HCT116 (cell line): ENCODE data around the gene BOC. TPM values are rescaled to one million over a fixed set of nuclear protein-coding genes. Genes with fewer than 3 reads are reported as not detected.

ENCODE experiments used
- ATAC-seq: fragments of 200-7000 bp; cut with Tn5 transposase; 2 replicates; pipeline ENCODE4 v1.9.1; 2020; ENCODE audit warnings: mild to moderate bottlenecking, moderate library complexity
- BruUV-seq: library from RNA; stranded (reverse); fragments of 400-500 nt; replicated peaks from 2 replicates; lab custom pipeline; 2021; lab: Mats Ljungman, UMichigan
- CTCF ChIA-PET: fragments of 300-600 bp; sonication (Branson Sonifier 250); formaldehyde crosslinking; loops from one replicate; lab custom pipeline; 2021; ENCODE audit warnings: antibody characterized with exemption; lab: Charles Lee
- POLR2A ChIA-PET: fragments of 300-600, 350-600 bp; sonication (Branson Sonifier 250); formaldehyde crosslinking; loops from one replicate; lab custom pipeline; 2021; ENCODE audit warnings: antibody characterized with exemption; lab: Charles Lee
- RAD21 ChIA-PET, 2 experiments: fragments of 300-600 bp; sonication (Branson Sonifier 250); formaldehyde crosslinking; loops; one replicate each; lab custom pipeline; 2023; ENCODE audit warnings: low total read pairs in 2 of 2; ENCODE audit not compliant: uncharacterized antibody in 2 of 2, unreplicated experiment in 2 of 2, low non-redundant PET in 1 of 2; lab: Charles Lee
- DNase-seq: peaks from one replicate; pipeline ENCODE4 v3.0.0-alpha.2; 2010; ENCODE audit warnings: low read depth, low spot score
- H2AFZ ChIP-seq: fragments of 200-600 bp; shearing (Covaris generic), sonication (generic); 2 replicates; pipeline ENCODE4 v1.6.1; 2017; ENCODE audit warnings: low read depth, mixed run types, mixed read lengths, antibody characterized with exemption, low read length; ENCODE audit not compliant: poor library complexity, severe bottlenecking
- H3K27ac ChIP-seq: 2 replicates; pipeline ENCODE4 v1.5.1; 2012; ENCODE audit warnings: low read depth, low read length
- H3K27me3 ChIP-seq: fragments of 200-600 bp; sonication (generic); 2 replicates; pipeline ENCODE4 v1.6.1; 2016; ENCODE audit warnings: mixed run types, low read length, mixed read lengths; ENCODE audit not compliant: insufficient read depth
- H3K36me3 ChIP-seq, 2 experiments: fragments of 200-500 bp in 1 of 2; fragments of 200-600 bp in 1 of 2; sonication (Bioruptor generic) in 1 of 2; sonication (generic) in 1 of 2; 2 replicates each; pipeline versions ENCODE4 v1.5.1 to v1.6.1; 2014 to 2016; ENCODE audit warnings: low read length in 2 of 2, inconsistent platforms in 1 of 2, mixed read lengths in 1 of 2, mixed run types in 1 of 2; ENCODE audit not compliant: insufficient read depth in 2 of 2, control insufficient read depth in 1 of 2
- H3K4me1 ChIP-seq, 2 experiments: fragments of 200-600 bp in 1 of 2; sonication (generic) in 1 of 2; 2 replicates each; pipeline versions ENCODE4 v1.5.1 to v1.6.1; 2012 to 2017; ENCODE audit warnings: low read length in 2 of 2, inconsistent platforms in 1 of 2, mild to moderate bottlenecking in 1 of 2, mixed read lengths in 1 of 2, mixed run types in 1 of 2, moderate library complexity in 1 of 2; ENCODE audit not compliant: insufficient read depth in 2 of 2, control insufficient read depth in 1 of 2
- H3K4me2 ChIP-seq: fragments of 200-600 bp; sonication (generic); 2 replicates; pipeline ENCODE4 v1.6.1; 2017; ENCODE audit warnings: mixed run types, low read length, mixed read lengths
- H3K4me3 ChIP-seq, 2 experiments: fragments of 200-600 bp in 1 of 2; sonication (generic) in 1 of 2; replicated peaks in 1 of 2; 2 replicates each; pipeline ENCODE4 v1.5.1; 2011 to 2016; ENCODE audit warnings: low read length in 2 of 2, control low read depth in 1 of 2, low read depth in 1 of 2, mild to moderate bottlenecking in 1 of 2, mixed read lengths in 1 of 2, mixed run types in 1 of 2
- H3K79me2 ChIP-seq: fragments of 200-600 bp; sonication (generic); 2 replicates; pipeline ENCODE4 v1.6.1; 2017; ENCODE audit warnings: mild to moderate bottlenecking, mixed run types, low read length, moderate library complexity, mixed read lengths; ENCODE audit not compliant: insufficient read depth
- H3K9ac ChIP-seq: fragments of 200-600 bp; sonication (generic); 2 replicates; pipeline ENCODE4 v1.6.1; 2016; ENCODE audit warnings: low read length, mixed read lengths
- H3K9me2 ChIP-seq: fragments of 200-600 bp; sonication (generic), shearing (Covaris generic); 2 replicates; pipeline ENCODE4 v1.6.1; 2017; ENCODE audit warnings: mixed run types, mild to moderate bottlenecking, moderate library complexity; ENCODE audit not compliant: insufficient read depth
- H3K9me3 ChIP-seq, 2 experiments: fragments of 200-500 bp in 1 of 2; fragments of 200-600 bp in 1 of 2; sonication (Bioruptor generic) in 1 of 2; sonication (generic) in 1 of 2; 2 replicates each; pipeline ENCODE4 v1.6.1; 2014 to 2017; ENCODE audit warnings: low read length in 2 of 2, mixed read lengths in 2 of 2, inconsistent platforms in 1 of 2, low read depth in 1 of 2, mild to moderate bottlenecking in 1 of 2, mixed run types in 1 of 2, moderate library complexity in 1 of 2; ENCODE audit not compliant: control insufficient read depth in 1 of 2, insufficient read depth in 1 of 2
- H4K20me1 ChIP-seq: fragments of 200-600 bp; sonication (generic), shearing (Covaris generic); 2 replicates; pipeline ENCODE4 v1.6.1; 2017; ENCODE audit warnings: mixed run types, mild to moderate bottlenecking, moderate library complexity; ENCODE audit not compliant: insufficient read depth
- CTCF ChIP-seq, 3 experiments: fragments of 200-600 bp in 1 of 3; sonication (generic) in 1 of 3; IDR thresholded peaks in 2 of 3; conservative IDR thresholded peaks in 1 of 3; 2 replicates each; pipeline ENCODE4 v1.5.1; 2012 to 2017; ENCODE audit warnings: low read depth in 2 of 3, low read length in 2 of 3, antibody characterized with exemption in 1 of 3, borderline replicate concordance in 1 of 3, control low read depth in 1 of 3, mild to moderate bottlenecking in 1 of 3, mixed read lengths in 1 of 3, mixed run types in 1 of 3, moderate library complexity in 1 of 3; ENCODE audit not compliant: insufficient read depth in 1 of 3
- YY1 ChIP-seq: IDR thresholded peaks from 2 replicates; pipeline ENCODE4 v1.6.1; 2011; ENCODE audit warnings: low read length, low read depth, moderate library complexity, mild to moderate bottlenecking; ENCODE audit not compliant: insufficient replicate concordance; ENCODE audit errors: extremely low read depth
- intact Hi-C: fragments of 100-400 bp; cut with micrococcal nuclease; formaldehyde crosslinking; loops from 2 replicates; pipeline ENCODE4 v1.10.0; 2022
- total RNA-seq: library from RNA; stranded (reverse); gene quantifications from one replicate; pipeline ENCODE4 v1.2.1, GENCODE V29; 2021; ENCODE audit not compliant: unreplicated experiment

The BOC gene
- total RNA-seq, 1 experiment from 2014 or later, result 3.3 TPM

- Histone ChIP-seq H3K27ac (no peak overlapping the region), H2AFZ (no peak overlapping the region), H4K20me1 (no peaks in the 10 kb centered on the region), H3K9me2 (no peaks in the 10 kb centered on the region), H3K4me3 (no peak overlapping the region), H3K79me2 (no peaks in the 10 kb centered on the region), H3K4me1 (no peaks in the 10 kb centered on the region), H3K36me3 (no peaks in the 10 kb centered on the region), H3K9me3 (no peaks in the 10 kb centered on the region), H3K9ac (no peak overlapping the region), H3K4me2 (no peak overlapping the region), H3K27me3 (no peaks in the 10 kb centered on the region)
- DNase-seq, result no peak
- ChIA-PET POLR2A (no interaction called here), RAD21 (no interaction called here), CTCF (no interaction called here)
- TF ChIP-seq YY1 (no peak), CTCF (IDR thresholded peaks at IDR 0.05 in 2 of 3, conservative IDR thresholded peaks at IDR 0.05 in 1 of 3; ENCODE audit: borderline replicate concordance in 1 of 3, insufficient read depth in 1 of 3, low read depth in 2 of 3, low read length in 2 of 3) (no peak)
- ATAC-seq, result no peak
- intact Hi-C loops, result no loop called here
- BruUV-seq, result no TSS peak
These were observed 119.8 kb downstream of the BOC start for GRCh38 chr3:113331187-113331586.

Other genes with a start within 250 kb of the BOC start
- gene CD200R1, start 236.5 kb upstream of the BOC start, total RNA-seq, result not detected
- gene GTPBP8, start 220.6 kb upstream of the BOC start, total RNA-seq, result 16.4 TPM
- gene CFAP44, start 229.9 kb downstream of the BOC start, total RNA-seq, result 5.4 TPM